DOHH2 (cell line): Measurements from ENCODE around the gene RPL13A.

Experiments used
- CTCF ChIP-seq: fragments of 200-600 bp; sonication (generic); IDR thresholded peaks from one replicate; pipeline ENCODE4 v1.5.1; 2014; ENCODE audit warnings: antibody characterized with exemption, mild to moderate bottlenecking, low read depth, low read length; ENCODE audit not compliant: poor library complexity, severe bottlenecking
- EZH2phosphoT487 ChIP-seq: fragments of 200-600 bp; sonication (generic); IDR thresholded peaks from 2 replicates; pipeline ENCODE4 v1.6.1; 2017; ENCODE audit warnings: borderline replicate concordance, mild to moderate bottlenecking, antibody characterized with exemption, low read length, moderate library complexity, mixed read lengths

- no peak for TF ChIP-seq CTCF
- no peak for TF ChIP-seq EZH2phosphoT487
Observed at GRCh38 chr19:49481020-49481683, 6.3 kb upstream of the RPL13A start.
